A673 (cell line): ENCODE data around the gene FAM216A. TPM values are rescaled to one million over a fixed set of nuclear protein-coding genes. Genes with fewer than 3 reads are reported as not detected.

Source experiments
- BruUV-seq: library from RNA; stranded (reverse); fragments of 400-500 nt; replicated peaks from 2 replicates; lab custom pipeline; 2021; lab: Mats Ljungman, UMichigan
- CTCF ChIA-PET: fragments of 300-600 bp; sonication (Branson Sonifier 250); formaldehyde crosslinking; loops from one replicate; lab custom pipeline; 2022; ENCODE audit warnings: antibody characterized with exemption; lab: Charles Lee
- POLR2A ChIA-PET: fragments of 300-600 bp; sonication (Branson Sonifier 250); formaldehyde crosslinking; loops from one replicate; lab custom pipeline; 2022; ENCODE audit warnings: antibody characterized with exemption; ENCODE audit not compliant: low non-redundant PET; lab: Charles Lee
- DNase-seq: peaks from one replicate; pipeline ENCODE4 v3.0.0-alpha.2; 2015; ENCODE audit warnings: low spot score
- H3K27ac ChIP-seq: fragments of 200-600 bp; sonication (generic); 2 replicates; pipeline ENCODE4 v1.5.1; 2016; ENCODE audit warnings: mixed run types, low read depth, mild to moderate bottlenecking, mixed read lengths, antibody characterized with exemption, low read length; ENCODE audit not compliant: poor library complexity, severe bottlenecking
- H3K27me3 ChIP-seq: fragments of 200-600 bp; sonication (generic); replicated peaks from 2 replicates; pipeline ENCODE4 v1.6.1; 2017; ENCODE audit warnings: mixed run types, low read depth, mild to moderate bottlenecking, mixed read lengths, antibody characterized with exemption, low read length; ENCODE audit not compliant: insufficient read depth, poor library complexity
- H3K36me3 ChIP-seq: fragments of 200-600 bp; sonication (generic); 2 replicates; pipeline ENCODE4 v1.6.1; 2016; ENCODE audit warnings: mixed run types, mild to moderate bottlenecking, mixed read lengths, antibody characterized with exemption, low read length; ENCODE audit not compliant: insufficient read depth, poor library complexity, severe bottlenecking
- H3K4me1 ChIP-seq: fragments of 200-600 bp; sonication (generic); 2 replicates; pipeline ENCODE4 v1.6.1; 2017; ENCODE audit warnings: mixed run types, mild to moderate bottlenecking, mixed read lengths, antibody characterized with exemption, low read length; ENCODE audit not compliant: insufficient read depth, poor library complexity, severe bottlenecking
- H3K4me3 ChIP-seq: fragments of 200-600 bp; sonication (generic); 2 replicates; pipeline ENCODE4 v1.5.1; 2016; ENCODE audit warnings: low read depth, mixed run types, mild to moderate bottlenecking, mixed read lengths, low read length; ENCODE audit not compliant: poor library complexity, severe bottlenecking
- H3K9me3 ChIP-seq: fragments of 200-600 bp; sonication (generic); 2 replicates; pipeline ENCODE4 v1.6.1; 2016; ENCODE audit warnings: mixed run types, low read depth, mild to moderate bottlenecking, mixed read lengths, antibody characterized with exemption, low read length; ENCODE audit not compliant: poor library complexity, severe bottlenecking
- CTCF ChIP-seq: fragments of 300-800, 200-600 bp; sonication (generic); conservative IDR thresholded peaks from 2 replicates; pipeline ENCODE4 v1.5.1; 2017; ENCODE audit warnings: low read depth, mild to moderate bottlenecking, antibody characterized with exemption, low read length, moderate library complexity, mixed read lengths
- EZH2 ChIP-seq: fragments of 200-600 bp; sonication (generic); IDR thresholded peaks from 2 replicates; pipeline ENCODE4 v1.6.1; 2017; ENCODE audit warnings: borderline replicate concordance, low read depth, mild to moderate bottlenecking, mixed read lengths, antibody characterized with exemption, low read length; ENCODE audit not compliant: poor library complexity, severe bottlenecking
- intact Hi-C: fragments of 100-400 bp; cut with micrococcal nuclease; formaldehyde crosslinking; loops from one replicate; pipeline ENCODE4 v1.10.0; 2022; ENCODE audit not compliant: unreplicated experiment
- total RNA-seq: library from RNA; stranded (reverse); gene quantifications from 2 replicates; pipeline ENCODE4 v1.2.3, GENCODE V29; 2021

The FAM216A gene
- total RNA-seq, 1 experiment from 2014 or later: 14.0 TPM

GRCh38 chr12:110449799-110450497, 18.7 kb upstream of the FAM216A start, which contains the start of gene ARPC3:
TSS of gene ARPC3 (minus strand) at chr12:110450337. CDS start at chr12:110450260, 77 bp downstream.
- TSS peak; percentile 69 for BruUV-seq
- CTCF ChIA-PET: interaction anchor here (0.5 to 2.0 kb wide), 9 partner anchors 18 to 561 kb away, joined by 3 to 21 read pairs (median 3); partner anchors contain the start of gene FAM216A

DNA sequence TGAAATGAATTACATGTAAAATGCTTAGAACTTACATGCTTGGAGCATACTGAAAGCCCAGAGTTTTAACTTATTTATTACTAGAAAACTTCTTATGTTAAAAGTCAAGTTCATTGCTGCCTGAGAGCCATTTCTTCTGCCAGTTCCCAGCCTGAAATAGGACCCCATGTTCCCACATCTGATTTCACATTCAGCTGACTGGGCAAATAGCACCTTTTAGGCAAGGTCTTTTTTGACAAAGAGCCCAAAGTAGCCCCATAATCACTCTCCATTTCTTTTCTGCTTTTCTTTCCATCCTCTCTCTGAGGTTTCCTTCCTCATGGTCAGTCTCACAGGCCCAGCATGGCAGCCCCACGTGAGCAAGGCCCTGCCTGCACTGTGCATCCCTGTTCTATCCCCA, 17.4 kb upstream of the FAM216A start:
- CTCF ChIA-PET: interaction anchor here (0.5 to 2.0 kb wide), 2 partner anchors 149 kb away, joined by 6 to 21 read pairs; no protein-coding TSS in a partner anchor
- no peak for TF ChIP-seq CTCF
- TF ChIP-seq EZH2: no peak
- no TSS peak for BruUV-seq
- Histone ChIP-seq H3K27ac (no peak overlapping the region), H3K4me3 (no peak overlapping the region), H3K27me3 (no peaks in the 10 kb centered on the region), H3K36me3 (peaks cover 30% of the 10 kb centered on the region), H3K4me1 (no peaks in the 10 kb centered on the region), H3K9me3 (no peaks in the 10 kb centered on the region)
- DNase-seq: no peak
- intact Hi-C loops: no loop called here
- POLR2A ChIA-PET: no interaction called here

More at GRCh38 chr12:110449799-110450497, 18.7 kb upstream of the FAM216A start, which contains the start of gene ARPC3:
- Histone ChIP-seq H3K9me3 (no peaks in the 10 kb centered on the region), H3K27me3 (no peaks in the 10 kb centered on the region), H3K36me3 (peaks cover 25% of the 10 kb centered on the region), H3K4me1 (no peaks in the 10 kb centered on the region), H3K4me3 (peak within 1 kb of the TSS; percentile 100), H3K27ac (peak within 1 kb of the TSS; percentile 89)
- POLR2A ChIA-PET: interaction anchor here (1.4 kb wide), 1 partner anchor 18 kb away, joined by 4 read pairs; the partner anchor contains the start of genes FAM216A and GPN3
- TF ChIP-seq CTCF (peak; percentile 93), EZH2 (no peak)
- DNase-seq: peak; percentile 97
- intact Hi-C loops: loop anchor here (1.0 kb wide), 1 partner anchor 152 kb away; no protein-coding TSS in a partner anchor

GRCh38 chr12:110453569-110454296, 14.9 kb upstream of the FAM216A start:
- CTCF ChIA-PET: no interaction called here

More at GRCh38 chr12:110453569-110454296, 14.9 kb upstream of the FAM216A start:
- DNase-seq: no peak
- no peak for TF ChIP-seq CTCF
- TF ChIP-seq EZH2: no peak
- Histone ChIP-seq H3K27ac (no peak overlapping the region), H3K4me1 (no peaks in the 10 kb centered on the region), H3K27me3 (no peaks in the 10 kb centered on the region), H3K9me3 (no peaks in the 10 kb centered on the region), H3K4me3 (no peak overlapping the region), H3K36me3 (peaks cover 42% of the 10 kb centered on the region)
- intact Hi-C loops: no loop called here
- POLR2A ChIA-PET: no interaction called here
- no TSS peak for BruUV-seq
